Superior temporal gyrus (tissue), 1 donor: ENCODE data around the gene FADS6.

Experiments used
- DNase-seq: peaks from one replicate; pipeline ENCODE4 v3.0.0-alpha.2; 2016; ENCODE audit errors: extremely low spot score

The FADS6 gene, protein sequence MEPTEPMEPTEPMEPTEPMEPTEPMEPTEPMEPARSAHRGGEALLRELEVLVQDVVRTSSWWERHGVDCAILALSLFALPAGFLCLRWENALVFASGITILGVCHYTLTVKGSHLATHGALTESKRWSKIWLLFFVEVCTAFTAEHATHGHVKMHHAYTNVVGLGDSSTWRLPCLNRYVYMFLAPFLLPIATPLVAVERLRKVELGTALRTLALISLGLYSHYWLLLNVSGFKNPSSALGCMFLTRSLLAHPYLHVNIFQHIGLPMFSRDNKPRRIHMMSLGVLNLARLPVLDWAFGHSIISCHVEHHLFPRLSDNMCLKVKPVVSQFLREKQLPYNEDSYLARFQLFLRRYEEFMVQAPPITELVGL

DNA sequence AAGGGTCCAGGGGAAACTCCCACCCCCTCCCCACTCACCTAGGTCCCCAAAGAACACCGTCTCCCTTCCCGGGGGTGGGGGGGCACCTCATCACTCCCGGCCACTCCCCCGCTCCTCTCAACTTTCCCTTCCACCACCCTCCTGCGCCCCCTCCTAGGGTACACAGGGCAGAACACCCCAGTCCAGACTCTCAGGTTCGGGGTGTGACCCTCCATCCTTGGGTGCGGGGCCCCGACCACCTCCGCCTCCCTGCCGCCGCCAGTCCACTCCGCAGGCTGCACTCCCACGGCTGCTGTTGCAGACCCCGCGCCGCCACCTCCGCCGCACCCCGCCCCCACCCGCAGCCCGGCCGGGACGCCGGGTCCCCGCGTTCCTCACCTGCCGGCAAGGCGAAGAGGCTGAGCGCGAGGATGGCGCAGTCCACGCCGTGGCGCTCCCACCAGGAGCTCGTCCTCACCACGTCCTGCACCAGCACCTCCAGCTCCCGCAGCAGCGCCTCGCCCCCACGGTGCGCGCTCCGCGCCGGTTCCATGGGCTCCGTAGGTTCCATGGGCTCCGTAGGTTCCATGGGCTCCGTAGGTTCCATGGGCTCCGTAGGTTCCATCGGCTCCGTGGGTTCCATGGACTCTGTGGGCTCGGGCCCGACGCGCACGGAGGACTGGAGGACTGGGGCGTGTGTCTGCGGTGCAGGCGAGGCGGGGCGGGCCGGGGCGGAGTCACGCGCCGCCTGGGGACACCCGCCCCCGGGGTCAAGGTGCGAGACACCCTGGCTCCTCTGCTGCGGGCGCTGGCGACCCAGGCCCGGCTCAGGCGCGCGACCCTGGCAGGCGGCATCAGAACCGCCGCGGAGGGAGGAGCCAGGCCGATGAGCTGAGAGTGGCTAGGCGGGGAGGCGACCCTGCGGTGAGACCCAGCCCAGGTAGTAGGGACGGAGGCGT, at the start of gene FADS6:
FADS6 (minus strand) TSS at position 660 of the 938 bp plus-strand sequence; CDS start at position 622, 38 bp downstream.
- DNase-seq, result no peak

DNA sequence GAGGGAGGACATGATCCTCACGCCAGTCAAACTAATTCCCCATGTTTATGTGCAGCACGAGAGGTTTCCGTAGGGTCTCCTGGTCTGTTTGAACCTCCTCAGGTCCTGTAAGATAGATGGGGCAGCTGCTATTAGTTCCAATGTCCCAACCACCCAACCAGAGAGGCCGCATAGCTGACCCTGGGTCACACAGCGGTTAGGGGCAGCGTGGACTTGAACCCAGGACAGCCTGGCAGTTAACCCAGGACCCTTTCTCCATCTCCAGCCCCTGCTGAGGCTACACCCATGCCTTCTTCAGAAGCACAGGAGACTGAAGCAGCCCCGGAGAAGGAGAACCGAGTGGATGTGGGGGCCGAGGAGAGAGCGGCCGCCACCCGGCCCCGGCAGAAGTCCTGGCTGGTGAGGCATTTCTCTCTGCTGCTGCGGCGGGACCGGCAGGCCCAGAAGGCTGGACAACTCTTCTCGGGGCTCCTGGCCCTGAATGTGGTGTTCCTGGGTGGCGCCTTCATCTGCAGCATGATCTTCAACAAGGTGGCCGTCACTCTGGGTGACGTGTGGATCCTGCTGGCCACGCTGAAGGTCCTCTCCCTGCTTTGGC, 47.8 kb upstream of the FADS6 start:
- DNase-seq, result no peak

DNA sequence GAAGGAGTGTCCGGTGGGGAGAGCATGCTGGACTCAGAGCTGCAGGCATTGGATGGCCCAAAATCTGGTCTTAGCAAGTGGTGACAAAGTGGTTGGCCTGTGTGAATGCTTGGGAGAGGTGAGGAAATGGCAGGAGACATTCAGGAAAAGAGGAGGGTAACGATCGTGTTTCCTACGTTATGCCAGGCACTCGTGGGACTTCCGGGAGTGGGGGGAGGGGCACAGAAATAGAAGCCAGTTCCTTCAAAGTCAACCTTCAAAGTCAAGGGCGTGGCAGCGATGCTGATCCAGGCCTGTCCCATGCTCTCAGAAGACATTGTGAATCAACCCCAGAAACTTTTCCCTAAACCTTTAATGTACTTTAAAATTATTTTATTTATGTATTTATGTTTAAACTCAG, 46.1 kb upstream of the FADS6 start:
- DNase-seq, result no peak

DNA sequence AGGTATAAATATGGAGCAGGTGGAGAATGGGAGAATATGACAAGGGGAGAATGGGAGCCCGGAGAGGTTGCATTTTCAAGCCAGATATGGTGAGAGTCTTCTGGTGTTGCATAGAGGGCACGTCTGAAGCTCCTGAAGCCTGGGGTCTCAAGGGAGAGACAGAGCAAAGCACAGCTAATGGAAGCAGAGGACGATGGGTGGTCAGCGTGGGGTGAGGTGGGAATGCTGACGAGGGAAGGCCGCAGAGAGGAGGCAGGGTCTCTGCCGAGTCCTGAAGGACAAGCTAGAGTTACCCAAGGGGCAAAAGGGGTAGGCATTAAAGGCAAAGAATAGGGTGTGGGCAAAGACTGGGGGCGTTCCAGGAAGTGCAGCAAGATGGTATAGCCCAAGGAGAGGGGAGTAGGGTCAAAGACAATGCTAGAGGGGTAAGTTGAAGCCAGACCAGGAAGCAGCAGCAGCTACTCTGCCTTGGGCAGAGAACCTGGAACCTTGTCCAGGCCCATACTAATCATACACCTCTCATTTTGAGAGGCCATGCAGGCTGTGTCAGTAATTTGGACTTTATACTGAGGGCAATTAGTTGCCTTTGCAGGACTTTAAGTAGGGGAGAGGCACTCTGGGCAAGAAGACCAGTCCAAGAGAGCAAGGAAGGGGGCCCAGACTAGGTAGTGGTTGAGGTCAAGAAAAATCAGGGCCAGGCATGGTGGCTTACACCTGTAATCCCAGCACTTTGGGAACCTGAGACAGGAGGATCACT, 44.9 kb upstream of the FADS6 start:
- DNase-seq, result no peak

DNA sequence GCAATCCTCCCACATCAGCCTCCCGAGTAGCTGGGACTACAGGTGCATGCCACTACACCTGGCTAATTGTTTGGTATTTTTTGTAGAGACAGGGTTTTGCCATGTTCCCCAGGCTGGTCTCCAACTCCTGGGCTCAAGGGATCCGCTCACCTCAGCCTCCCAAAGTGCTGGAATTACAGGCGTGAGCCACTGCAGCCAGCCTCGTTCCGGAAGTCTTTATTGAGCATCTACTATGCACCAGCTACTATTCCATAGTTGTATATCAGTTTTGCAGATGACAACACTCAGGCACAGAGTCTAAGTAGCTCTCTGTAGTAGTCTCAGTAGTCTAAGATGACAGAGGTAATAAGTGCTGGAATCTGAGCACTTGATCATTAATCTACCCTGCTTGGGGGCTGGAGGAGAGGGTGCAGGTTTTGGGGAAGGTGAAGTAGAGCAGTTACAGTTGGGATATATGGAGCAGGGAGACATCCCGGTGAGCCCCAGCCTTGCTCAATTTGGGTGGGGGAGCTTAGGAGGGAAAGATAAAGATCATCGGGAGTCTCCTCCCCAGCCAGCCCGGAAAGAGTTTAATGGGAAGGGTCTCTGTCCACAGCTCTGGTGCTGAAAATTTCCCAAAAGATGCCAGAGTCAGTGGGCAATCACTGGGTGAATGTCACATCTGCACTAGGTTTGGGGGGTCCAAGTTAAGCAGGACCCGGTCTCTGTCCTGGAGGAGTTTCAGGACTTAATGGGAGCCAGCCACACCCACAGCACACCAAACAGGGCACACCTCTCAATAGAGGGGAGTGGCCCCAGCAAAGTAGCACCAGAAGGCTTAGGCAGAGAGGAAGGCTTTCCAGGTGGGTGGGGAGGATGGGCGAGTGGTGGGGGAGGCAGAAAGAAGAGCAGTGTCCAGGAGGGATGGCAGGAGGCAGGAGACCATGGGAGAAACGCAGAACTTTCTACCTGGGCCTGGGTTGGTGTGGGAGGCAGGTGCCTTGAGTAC, 43.9 kb upstream of the FADS6 start:
- DNase-seq, result no peak

DNA sequence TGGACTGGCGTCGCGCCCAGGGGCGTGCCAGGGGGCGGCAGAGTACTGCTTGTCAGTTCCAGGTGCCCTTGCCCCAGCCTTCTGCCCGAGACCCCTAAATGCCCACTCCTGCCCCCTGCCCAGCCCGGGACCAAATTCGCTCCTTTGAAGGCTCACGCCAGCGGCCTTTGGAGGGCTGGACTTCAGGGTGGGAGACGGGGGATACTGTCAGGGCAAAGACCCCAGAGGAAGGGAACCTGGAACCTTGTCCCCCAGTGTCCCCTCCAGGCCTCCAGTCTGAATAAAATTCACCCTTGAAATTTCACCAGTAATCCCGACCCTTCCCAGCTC, 43.0 kb upstream of the FADS6 start:
- no peak for DNase-seq

DNA sequence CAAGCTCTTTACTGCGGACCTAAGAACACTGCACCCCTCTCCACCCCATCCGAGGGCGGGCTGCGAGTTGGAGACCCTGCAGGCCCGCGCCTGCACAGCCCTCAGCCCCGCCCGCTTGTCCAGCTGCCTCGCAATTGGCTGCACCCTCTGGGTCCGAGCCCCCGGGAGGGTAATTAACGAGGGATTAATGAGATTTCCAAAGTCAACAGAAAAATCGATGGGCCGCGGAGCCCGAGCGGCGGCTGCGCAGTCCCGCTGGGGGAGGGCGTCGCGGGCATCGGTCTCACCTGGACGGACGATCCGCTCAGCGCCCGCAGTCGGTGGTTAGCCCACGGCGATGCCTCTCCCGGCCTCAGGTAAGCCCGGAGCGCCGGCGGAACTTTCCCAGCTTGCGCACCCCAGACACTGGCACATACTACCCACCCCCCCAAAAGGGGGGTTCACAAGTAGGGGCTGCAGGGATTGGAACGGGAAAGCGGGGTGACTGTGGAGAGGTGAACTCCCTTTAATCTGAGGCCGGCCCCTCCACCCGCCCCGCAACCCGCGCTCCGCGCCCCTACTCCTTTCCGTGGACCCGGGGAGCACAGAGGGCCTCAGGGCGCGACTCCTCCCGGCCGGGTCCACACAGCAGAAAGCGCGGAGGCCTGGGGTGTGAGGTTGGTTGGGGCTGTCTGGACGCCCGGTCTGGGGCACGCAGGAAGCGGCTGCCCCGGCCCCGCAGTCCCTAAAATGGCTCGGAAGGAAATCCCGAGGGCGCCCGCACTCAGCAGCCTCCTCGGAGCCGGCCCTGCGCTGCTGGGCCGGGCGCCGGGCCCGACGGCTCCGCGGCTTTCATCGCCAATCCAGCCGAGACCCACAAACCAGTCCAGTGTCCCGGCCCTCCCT, 42.4 kb upstream of the FADS6 start, which contains the start of gene OTOP3:
OTOP3 (plus strand) TSS at position 314 of the 885 bp plus-strand sequence; CDS start at position 338, 24 bp downstream.
- DNase-seq, result no peak

DNA sequence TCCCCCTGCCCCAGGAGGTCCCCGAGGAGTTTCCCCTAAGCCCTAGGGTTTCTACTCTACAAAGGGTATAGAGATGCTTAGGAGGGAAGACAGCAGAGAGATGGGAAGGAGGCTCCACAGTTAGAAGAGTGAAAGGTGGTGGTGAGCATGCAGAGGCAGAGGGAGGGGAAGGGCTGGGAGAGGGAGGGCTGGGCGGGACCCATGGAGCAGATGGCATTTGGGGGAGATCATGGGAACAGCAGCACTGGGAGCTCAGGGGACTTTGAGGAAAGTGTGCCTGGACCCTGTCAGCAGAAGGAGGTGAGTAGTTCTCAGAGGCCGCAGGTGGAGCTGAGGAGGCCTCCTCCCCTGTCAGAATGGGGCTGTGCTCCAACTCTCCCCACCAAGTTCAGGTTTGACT, 41.6 kb upstream of the FADS6 start:
- DNase-seq, result no peak

DNA sequence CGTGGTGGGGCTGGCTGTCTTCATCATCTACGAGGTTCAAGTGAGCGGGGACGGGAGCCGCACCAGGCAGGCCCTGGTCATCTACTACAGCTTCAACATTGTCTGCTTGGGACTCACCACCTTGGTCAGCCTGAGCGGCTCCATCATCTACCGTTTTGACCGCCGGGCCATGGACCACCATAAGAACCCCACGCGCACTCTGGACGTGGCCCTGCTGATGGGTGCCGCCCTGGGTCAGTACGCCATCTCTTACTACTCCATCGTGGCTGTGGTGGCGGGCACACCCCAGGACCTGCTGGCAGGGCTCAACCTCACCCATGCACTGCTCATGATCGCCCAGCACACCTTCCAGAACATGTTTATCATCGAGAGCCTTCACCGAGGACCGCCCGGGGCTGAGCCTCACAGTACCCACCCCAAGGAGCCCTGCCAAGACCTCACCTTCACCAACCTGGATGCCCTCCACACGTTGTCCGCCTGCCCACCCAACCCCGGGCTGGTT, 37.2 kb upstream of the FADS6 start:
- DNase-seq, result no peak

DNA sequence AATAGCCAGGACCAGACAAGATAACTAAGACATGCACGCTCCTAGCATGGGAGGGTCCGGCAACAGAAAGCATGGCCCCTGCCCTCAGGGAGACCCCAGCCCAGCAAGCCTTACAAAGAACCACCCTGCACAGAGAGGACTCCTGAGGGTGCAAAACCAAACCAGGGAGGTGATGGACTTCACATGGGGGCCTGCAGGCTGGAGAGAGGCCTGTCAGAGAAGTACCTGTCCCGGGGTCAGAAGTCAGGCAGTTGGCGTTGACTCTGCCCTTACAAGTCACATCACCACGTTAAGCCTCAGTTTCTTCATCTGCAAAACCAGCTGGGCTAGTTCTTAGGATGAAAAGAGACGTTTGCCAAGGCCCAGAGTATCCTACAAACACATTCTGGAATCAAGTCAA, 35.4 kb upstream of the FADS6 start:
- DNase-seq, result no peak

DNA sequence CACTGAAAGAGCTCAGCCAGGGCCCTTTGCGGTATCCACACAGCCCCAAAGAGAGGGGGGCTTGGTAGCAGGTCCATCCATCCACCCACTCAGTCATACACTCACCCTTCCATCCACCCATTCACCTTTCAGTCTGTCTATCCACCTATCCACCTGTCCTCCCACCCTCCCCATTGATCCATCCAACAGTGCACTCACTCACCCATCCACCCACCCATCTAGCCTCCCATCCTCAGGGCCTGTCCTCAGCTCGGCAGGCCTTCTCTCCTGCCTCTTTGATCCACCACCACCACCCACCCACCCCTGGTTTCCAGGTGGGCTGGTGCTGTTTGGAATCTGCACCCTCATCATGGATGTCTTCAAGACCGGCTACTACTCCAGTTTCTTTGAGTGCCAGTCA, 31.8 kb upstream of the FADS6 start:
- DNase-seq, result no peak

DNA sequence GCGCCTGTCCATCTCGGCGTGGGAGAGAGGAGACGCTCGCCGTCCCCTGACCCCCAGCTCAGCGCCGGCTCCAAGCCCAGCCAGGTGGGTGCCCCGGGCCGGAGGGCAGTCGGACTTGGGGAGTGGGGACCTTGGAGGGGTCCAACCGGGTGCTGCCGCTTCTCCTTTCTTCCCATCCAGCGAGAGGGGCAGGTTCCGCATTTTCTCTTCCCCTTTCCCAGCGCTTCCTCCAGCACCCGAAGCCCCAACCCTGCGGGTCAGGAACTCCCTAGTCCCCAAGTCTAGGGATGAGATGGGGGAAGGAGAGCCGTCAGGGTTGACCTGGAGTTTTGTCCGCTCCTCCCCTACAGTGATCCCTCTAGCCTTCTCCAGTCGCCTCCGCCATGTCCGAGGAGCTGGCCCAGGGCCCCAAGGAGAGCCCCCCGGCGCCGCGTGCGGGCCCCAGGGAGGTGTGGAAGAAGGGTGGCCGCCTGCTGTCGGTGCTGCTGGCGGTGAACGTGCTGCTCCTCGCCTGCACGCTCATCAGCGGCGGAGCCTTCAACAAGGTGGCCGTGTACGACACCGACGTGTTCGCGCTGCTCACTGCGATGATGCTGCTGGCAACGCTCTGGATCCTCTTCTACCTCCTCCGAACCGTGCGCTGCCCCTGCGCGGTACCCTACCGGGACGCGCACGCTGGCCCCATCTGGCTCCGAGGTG, 31.0 kb upstream of the FADS6 start, which contains the start of gene OTOP2:
OTOP2 (plus strand) TSS at position 24 of the 699 bp plus-strand sequence; CDS start at position 384, 360 bp downstream.
- DNase-seq, result no peak

DNA sequence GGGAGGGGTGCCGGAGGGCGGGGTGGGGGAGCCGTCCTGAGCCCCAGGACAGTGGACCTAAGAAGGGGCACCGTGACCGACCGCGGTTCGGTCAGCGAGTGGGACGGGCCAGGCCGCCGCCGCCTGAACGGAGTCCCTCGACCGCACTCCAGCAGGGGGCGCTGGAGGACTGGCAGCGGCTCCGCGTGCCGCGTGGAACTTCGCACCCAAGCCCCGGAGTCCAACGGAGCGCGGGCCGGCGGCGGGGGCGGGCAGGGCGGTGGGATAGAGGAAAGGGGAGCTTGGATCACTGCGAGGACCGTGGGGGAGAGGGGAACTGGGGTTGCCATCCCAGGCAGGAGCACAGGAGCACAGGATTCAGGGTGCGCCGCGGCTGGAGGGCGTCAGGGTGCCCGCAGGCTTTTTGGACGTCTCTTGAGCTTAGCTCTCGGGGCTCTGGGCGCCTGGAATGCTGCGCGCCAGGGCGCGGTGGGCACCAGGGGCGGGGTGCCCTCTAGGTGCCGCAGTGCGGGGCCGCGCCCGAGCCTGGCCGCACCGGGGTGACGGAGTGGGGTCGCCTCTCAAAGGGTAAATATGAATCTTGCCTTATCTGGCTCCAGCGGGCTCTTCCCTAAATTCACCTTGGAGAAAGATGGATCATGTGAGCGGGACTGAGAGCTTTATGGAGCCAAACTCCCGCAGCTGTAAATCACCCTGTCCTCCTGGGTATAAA, 30.3 kb upstream of the FADS6 start:
- peak; percentile 33 for DNase-seq

DNA sequence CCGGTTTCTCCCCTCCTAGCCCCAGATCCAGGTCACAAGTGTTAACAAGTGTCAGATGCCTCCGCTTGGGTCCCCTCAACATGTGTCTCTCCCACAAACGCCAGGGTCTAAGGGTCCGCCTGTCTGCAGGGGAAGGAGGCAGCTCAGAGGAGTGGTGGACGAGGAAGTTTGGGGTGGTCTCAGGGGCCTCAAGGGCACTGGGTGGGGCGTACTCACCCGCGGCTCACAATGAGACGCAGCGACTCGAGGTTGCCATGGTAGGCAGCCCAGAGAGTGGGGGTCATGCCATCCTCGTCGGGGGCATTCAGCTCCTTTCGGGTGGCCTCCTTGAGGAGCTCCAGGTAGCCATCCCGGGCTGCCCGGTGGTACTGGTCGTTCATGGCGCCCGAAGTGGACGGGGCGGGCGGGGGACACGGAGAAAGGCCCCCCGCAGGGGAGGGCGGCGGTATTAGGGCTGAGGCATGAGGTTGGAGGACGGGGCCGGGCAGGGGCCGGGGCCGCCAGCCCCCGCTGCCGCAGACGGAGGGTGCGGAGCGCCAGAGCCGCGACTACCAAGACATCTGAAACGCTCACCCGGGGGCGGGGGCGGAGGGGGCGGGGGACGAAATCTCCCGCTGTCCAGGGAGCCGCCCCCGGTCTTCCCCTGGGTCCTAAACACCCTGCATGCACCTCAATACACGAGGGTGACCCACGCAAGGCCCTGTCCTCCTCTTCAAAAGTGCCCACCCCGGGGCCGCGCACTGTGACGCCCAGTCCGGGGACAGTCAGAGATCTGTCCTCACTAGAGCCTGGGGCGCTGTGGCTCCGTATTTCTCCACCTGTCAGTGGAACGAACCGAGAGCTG, 29.5 kb upstream of the FADS6 start, which contains the start of gene USH1G:
USH1G (minus strand) TSS at position 562 of the 844 bp plus-strand sequence; CDS start at position 380, 182 bp downstream.
- no peak for DNase-seq

DNA sequence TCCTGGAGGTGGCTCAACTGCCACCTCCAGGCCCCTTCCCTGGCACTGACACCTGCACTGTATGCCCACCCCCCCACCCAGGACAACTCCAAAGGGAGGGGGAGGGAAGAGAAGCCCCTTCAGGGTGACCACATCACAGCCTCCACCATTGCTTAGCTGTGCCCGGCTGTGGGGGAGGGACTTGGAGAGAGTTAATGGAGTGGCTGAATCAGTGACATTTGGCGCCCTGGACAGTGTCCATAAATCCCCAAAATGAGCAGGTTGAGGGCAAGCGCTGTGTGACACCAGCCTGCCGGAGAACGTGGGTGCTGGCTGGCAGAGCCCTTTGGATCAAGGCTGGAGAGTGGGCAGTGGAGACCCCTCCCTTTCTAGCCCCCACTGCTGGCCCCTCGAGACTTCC, 28.7 kb upstream of the FADS6 start:
- DNase-seq, result no peak

DNA sequence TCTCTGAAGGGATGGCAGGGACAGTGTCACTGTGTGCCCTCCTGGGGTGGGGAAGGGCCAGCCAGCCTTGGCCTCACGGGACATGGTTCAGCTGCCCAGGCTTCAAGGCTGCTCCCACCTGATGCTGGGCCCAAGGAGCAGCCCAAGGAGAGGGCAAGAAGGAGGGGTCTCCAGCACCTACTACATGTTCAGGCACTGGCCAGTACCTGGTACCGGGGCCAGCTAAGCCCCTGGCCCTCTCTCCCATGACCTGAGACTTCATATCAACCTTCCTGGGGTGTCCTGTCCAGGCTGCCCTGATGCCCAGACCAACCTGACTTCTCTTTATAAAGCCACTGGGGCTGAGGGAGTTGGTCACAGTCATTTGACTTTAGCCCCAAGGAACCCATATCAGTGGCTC, 28.3 kb upstream of the FADS6 start:
- no peak for DNase-seq
